ENCODE measurements around the gene XRRA1.

DNA sequence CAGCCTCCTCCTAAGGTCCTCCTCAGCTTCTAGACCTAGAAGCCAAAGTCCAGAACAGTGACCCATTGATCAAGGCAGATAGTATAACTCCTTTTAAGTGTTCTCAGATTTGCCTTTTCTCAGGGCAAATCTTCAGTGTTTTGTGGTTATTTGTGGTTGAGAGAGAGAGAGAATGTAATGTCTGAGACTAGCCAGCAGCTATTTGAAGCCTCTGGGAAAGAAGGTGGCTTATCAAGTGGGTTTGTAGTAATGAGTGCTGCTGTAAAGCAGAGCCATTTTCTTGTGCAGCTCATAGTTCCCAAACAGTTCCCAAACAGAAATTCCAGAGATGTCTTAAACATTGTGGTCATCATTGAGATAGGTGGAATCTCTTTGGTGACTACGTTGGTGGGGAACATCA lies 110.7 kb downstream of the XRRA1 start:
- TF ChIP-seq RFX5 (IDR thresholded peaks at IDR 0.05; ENCODE audit: low read depth, low read length) (no peak), POLR2A (IDR thresholded peaks at IDR 0.05; ENCODE audit: low read depth, low read length) (no peak)
